ENCODE results near the gene NSMF.

NSMF gene

DNA sequence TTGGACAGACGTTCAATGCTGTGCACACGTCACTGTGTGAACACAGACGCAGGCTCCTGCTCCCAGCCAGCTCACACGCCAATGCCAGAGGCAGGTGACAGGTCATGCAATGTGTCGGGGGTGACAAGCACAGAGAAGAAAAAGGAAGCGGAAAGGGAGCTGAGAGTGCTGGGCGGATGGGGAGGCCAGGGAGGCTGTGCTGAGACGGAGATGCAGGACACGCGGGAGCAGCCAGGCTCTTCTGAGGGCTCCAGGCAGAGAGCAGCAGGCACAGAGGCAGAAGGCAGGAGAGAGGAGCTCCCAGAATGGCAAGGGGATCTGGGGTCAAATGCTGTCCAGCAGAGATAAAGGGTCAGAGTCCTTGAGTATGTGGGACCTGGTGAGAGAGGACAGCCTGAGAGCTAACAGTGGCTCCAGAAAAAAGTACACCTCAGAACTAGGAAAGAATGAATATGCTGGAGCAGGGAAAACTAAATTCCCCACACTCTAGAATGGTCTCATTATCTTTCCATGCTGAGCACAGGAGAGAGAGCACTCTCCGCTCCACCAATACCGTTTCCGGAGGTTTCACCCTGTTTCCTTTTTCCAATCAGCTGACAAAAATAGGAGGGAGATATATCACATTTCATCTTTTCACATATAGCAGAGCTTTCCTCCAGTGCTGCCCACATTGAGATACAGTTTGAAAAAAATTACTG is 32.8 kb upstream of the NSMF start:
- no peak for DNase-seq

GRCh38 chr9:137490532-137491186 is 31.5 kb upstream of the NSMF start:
- no peak for DNase-seq

DNA sequence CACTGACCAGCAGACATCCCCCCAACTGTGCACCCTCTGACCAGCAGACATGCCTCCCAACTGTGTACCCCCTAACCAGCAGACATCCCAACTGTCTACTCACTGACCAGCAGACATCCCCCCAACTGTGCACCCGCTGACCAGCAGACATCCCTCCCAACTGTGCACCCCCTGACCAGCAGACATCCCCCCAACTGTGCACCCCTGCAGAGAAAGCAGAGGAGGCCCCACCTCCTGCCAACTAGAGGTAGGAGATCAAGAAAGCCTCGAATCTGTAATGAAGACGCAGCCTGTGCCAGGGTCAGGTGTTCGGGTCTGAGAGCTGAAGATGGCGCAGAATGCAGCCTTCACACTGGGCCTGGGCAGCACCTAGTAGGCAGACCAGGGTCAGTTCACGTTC is 29.8 kb upstream of the NSMF start:
- DNase-seq, result no peak

DNA sequence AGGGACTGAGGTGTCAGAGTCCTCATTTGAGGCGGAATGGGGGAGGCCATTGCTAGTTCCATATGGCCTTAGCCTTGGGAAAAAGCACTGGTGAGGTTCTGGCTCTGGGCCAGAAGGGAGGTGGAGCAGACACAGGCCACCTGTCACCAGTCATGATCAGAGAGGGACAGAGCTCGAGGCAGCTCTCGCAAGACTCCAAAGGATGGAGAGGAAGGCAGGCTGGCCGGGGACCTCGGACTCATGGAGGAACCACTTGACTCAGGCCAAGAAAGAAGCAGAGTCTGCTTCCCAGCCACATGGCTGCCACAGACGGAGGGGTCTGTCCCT is 29.2 kb upstream of the NSMF start:
- no peak for DNase-seq

DNA sequence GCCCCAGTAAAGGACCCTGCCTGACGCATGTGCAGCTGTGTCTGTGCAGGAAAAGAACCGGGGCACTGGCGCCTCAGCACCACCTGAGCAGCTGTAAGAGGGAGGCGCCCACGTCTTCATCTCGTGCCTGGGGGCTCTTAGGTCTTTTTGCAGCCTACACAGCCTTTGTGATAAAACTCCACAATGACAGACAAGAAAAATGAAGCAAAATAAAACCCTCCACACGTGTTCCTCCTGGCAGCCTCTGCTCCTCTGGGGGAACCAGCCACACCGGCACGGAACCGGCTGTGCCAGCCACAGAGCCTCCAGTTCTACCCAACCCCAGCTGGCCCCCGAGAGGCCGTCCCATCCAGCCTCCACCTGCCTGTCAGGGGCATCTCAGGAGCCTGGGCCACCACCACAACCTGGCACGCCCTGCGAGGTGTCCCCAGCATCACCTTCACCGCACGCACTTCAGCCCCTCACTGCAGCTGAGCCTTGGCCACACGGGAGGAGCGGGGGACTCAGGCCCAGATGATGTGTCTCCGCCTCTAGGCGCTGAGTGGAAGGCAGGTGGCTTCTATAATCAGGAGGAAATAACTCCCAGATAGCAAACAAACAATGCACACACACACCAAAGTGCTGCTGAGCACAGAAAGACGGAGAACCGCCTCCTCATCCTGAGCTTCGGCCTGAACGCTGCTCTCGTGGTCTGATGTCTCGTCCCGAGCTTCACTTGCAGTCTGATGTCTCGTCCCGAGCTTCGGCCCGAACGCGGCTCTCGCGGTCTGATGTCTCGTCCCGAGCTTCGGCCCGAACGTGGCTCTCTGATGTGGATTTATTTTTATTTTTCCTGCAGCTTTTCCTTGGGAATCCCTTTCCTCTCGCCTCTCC is 28.6 kb upstream of the NSMF start:
- DNase-seq, result no peak

- DNase-seq, result no peak
These were observed 27.7 kb upstream of the NSMF start for GRCh38 chr9:137486545-137487453.

DNA sequence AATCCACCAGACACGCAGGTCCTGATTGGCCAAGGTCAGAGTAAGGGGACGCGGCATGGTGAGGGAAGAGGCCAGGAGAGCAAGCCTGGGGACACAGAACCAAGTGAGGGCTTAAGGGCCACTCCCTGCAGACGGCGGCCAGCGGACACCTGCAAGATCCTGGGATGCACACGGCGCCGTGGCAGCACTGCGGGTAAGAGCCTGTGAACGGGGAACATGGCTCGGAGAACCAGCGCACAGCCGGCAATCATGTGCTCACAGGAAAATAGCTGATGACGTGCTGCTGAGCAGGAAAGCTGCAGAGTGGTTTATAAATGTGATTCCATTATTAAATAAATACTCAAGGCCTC is 27.0 kb upstream of the NSMF start:
- no peak for DNase-seq

DNA sequence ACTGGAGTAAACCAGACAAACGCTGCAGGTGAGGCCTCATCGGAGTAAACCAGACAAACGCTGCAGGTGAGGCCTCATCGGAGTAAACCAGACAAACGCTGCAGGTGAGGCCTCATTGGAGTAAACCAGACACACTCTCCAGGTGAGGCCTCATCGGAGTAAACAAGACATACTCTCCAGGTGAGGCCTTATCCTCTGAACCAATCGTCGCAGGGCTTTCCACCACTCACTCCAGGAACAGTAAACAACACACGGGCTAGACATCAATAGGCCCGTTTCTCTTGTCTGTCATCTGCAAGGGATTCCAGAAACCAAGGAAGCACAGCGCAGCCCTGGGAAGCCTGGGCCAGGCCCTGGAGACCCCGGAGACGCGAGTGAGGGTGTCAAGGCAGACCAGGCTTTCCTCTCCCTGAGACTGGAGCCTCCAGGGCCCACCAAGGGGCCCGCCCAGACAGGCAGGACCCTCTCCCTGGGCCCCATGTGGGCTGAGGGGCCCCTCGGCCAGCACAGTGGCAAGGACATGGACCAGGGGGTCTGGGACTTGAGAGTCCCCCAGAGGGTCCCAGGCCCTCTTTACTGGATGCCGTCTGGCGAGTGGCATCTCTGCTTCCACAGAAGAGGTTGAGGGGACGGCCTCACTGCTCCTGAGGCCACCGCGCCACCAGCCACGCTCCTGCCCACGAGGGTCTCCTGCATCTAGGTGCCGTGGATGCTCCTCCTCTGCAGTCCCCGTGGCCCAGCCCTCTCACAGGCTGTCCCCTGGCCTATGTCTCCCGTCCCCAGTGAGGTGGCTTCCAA is 26.4 kb upstream of the NSMF start:
- DNase-seq, result no peak

- DNase-seq, result no peak
These were observed 25.6 kb upstream of the NSMF start for GRCh38 chr9:137484551-137485315.

GRCh38 chr9:137482094-137482781 is 23.1 kb upstream of the NSMF start:
- no peak for DNase-seq

DNA sequence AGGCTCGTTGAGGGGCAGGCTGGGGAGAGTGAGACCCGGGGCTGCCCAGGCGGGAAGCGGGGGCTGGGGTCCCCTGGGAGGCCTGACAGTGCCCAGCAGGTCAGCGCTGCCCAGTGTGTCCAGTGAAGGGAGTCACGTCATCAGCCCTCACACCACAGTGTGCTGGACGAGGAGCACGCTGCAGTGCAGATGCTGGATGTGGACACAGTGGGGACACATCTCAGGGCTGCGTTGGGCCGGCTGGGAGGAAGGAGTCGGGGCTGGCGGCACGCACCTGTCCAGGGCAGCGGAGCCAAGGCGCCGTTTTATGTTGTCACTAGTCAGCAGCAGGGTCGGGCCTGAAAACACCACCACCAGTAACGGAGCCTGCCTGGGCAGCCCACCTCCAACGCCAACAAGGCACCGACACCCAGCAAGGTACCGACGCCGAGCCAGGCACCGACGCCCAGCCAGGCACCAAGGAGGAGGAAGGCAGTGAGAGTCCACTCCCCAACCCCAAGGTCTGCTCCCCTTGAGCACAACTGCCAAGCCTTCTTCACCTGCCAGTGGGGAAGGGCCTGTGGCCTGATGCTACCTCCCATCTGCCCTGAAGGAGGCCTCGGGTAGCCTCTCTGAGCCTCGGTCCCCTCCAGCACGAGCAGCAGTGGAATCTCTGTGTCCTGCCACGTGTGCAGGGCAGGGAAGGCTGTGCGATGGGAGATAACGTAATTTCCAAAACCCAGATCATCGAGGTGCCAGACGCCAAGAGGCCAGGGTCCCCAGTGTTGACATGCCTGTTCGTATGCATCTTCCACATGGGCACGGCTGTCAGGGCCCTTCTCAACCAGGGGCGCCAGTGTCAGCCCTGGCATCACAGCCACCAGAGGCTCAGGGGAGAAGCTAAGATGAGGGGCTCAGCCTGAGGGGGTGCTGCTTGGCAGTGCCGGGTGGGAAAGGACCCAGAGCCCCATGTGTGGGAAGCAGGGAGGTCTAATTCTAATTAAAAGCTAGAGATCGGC is 21.9 kb upstream of the NSMF start:
- DNase-seq, result no peak

DNA sequence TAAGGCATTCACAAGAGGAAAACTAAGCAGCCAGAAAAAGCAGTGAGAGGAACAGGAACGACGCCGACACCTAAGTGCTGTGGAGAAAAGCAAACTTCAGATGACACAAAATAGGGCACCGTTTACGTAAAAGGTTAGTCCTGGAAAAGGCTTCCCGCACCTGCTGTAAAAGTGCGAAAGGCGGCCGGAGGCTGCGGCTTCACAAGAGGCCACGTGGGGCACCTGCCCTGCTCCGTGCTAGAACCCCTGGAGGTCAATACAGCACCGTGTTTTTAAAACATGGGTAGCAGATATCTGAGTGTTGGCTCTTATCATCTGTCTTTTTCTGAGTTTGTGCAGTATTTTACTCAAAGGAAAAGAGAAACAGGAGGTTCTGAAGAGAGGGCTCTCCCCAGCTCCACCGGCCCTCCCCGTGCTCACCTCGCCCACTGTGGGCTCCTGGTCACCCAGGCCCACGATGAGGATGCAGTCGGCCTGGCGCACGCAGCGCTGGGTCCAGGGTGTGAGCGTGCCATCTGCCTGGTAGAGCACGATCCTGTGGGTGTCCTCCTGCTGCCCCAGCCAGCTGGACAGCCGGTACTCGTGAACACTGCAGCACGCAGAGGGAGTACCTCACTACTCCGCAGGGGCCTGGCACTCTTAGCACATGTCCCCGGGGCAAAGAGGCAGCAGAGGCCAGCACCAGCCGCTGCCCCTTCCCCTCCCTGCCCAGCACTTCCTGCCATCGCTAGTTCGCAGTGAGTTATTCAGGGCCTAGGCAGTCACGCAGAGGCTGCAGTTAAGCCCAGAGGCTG is 21.0 kb upstream of the NSMF start:
- DNase-seq, result no peak

GRCh38 chr9:137478962-137479861 is 20.1 kb upstream of the NSMF start:
- DNase-seq, result no peak

DNA sequence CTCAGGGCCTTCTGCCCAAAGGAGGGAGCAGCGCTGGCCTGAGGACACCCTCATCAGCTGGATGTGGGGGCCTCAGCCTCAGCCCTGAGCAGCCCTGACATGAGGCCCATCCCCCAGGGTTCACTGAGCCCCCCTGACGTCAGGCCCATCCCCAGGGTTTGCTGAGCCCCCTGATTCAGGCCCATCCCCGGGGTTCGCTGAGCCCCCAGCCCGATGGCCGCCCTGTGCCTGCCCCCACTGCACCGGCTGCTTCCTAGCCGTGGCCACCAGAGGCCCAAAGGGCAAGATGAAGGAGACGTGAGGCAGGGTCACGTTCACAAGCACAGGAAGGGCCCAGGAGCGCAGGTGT is 19.5 kb upstream of the NSMF start:
- DNase-seq, result no peak

GRCh38 chr9:137477778-137478612 is 18.9 kb upstream of the NSMF start:
- no peak for DNase-seq

- no peak for DNase-seq
These were observed 17.7 kb upstream of the NSMF start for GRCh38 chr9:137476856-137477255.

DNA sequence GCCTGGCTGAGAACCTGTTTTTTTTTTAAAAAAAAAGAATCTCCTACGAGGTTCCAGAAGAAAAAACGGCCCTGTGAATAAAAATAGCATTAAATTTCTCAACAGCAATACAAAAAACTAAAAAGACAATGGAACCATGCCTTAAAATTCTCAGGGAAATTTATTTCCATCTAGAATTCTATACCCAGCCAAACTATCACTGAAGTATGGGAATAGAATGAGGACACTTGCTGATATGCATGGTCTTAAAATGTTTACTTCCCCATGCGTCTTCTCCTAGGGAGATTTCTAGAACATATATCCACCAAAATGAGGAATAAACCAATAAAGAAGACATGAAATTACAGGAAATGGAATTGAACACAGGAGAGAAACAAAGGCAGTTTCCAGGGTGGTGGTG is 16.5 kb upstream of the NSMF start:
- no peak for DNase-seq
